Activated CD4-positive, alpha-beta memory T cell treated with anti-CD3 and anti-CD28 coated beads, Interleukin-2, amount 10 ng/mL, durations not matched to agents 7 days and 5 days (primary cell): ENCODE data around the gene MRPS31. TPM values are rescaled to one million over a fixed set of nuclear protein-coding genes. Genes with fewer than 3 reads are reported as not detected.
"Not testable (repeated sequence)": the region's sequence is repeated elsewhere in the genome, so short reads cannot be mapped to it uniquely, and the experiment has no call there.

Experiments used
- CTCF ChIA-PET: fragments of 350-600 bp; sonication (Branson Sonifier 250); formaldehyde crosslinking; loops from one replicate; lab custom pipeline; 2021; ENCODE audit warnings: antibody characterized with exemption, inconsistent platforms; lab: Charles Lee
- POLR2A ChIA-PET: fragments of 350-600 bp; sonication (Branson Sonifier 250); formaldehyde crosslinking; loops from one replicate; lab custom pipeline; 2021; ENCODE audit warnings: antibody characterized with exemption; lab: Charles Lee
- DNase-seq: peaks from one replicate; pipeline ENCODE4 v3.0.0-alpha.2; 2020
- H3K27ac Mint-ChIP-seq: one replicate; pipeline ENCODE4 v1.8.0; 2021; ENCODE audit warnings: mild to moderate bottlenecking, mixed read lengths
- H3K27me3 Mint-ChIP-seq: one replicate; pipeline ENCODE4 v1.8.0; 2021; ENCODE audit warnings: mixed read lengths
- H3K36me3 Mint-ChIP-seq: one replicate; pipeline ENCODE4 v1.8.0; 2021; ENCODE audit warnings: low read depth, mixed read lengths
- H3K4me1 Mint-ChIP-seq: one replicate; pipeline ENCODE4 v1.8.0; 2021; ENCODE audit warnings: mixed read lengths
- H3K4me3 Mint-ChIP-seq: one replicate; pipeline ENCODE4 v1.8.0; 2021; ENCODE audit warnings: mild to moderate bottlenecking, mixed read lengths
- H3K9me3 Mint-ChIP-seq: one replicate; pipeline ENCODE4 v1.8.0; 2021; ENCODE audit warnings: mixed read lengths
- total RNA-seq, 2 experiments: library from RNA; stranded (reverse); gene quantifications; one replicate each; pipeline ENCODE4 v1.2.3, GENCODE V29; 2021

MRPS31 gene
- total RNA-seq, 2 experiments from 2014 or later = 31.5 to 34.0 TPM

GRCh38 chr13:40772765-40773473 is 1.9 kb upstream of the MRPS31 start:
- H3K4me1 Mint-ChIP-seq = peaks cover 56% of the 10 kb centered on the region
- H3K36me3 Mint-ChIP-seq = peaks cover 10% of the 10 kb centered on the region
- no peaks in the 10 kb centered on the region for H3K27me3 Mint-ChIP-seq
- no peak overlapping the region for H3K4me3 Mint-ChIP-seq
- no peaks in the 10 kb centered on the region for H3K9me3 Mint-ChIP-seq
- no peak for DNase-seq
- POLR2A ChIA-PET = interaction anchor here (0.9 kb wide), 1 partner anchor 16 kb away, joined by 3 read pairs; no protein-coding TSS in a partner anchor
- H3K27ac Mint-ChIP-seq = peak overlapping the region; percentile 54
- CTCF ChIA-PET = no interaction called here

GRCh38 chr13:40770609-40770933 is 419 bp downstream of the MRPS31 start:
- Mint-ChIP-seq H3K36me3 (peaks cover 13% of the 10 kb centered on the region), H3K4me1 (peaks cover 43% of the 10 kb centered on the region), H3K27ac (peak overlapping the region; percentile 94), H3K27me3 (no peaks in the 10 kb centered on the region), H3K4me3 (peak overlapping the region; percentile 94), H3K9me3 (no peaks in the 10 kb centered on the region)
- CTCF ChIA-PET = interaction anchor here (0.5 to 0.8 kb wide), 2 partner anchors 151 to 737 kb away, joined by 3 read pairs; no protein-coding TSS in a partner anchor
- DNase-seq = no peak
- POLR2A ChIA-PET = interaction anchor here (0.6 to 1.9 kb wide), 7 partner anchors 17 to 248 kb away, joined by 3 to 12 read pairs (median 4); partner anchors contain the start of genes ELF1 and SLC25A15

GRCh38 chr13:40769970-40770369 is 1.0 kb downstream of the MRPS31 start:
- no peaks in the 10 kb centered on the region for H3K9me3 Mint-ChIP-seq
- peaks cover 14% of the 10 kb centered on the region for H3K36me3 Mint-ChIP-seq
- ChIA-PET POLR2A (interaction anchor here (0.6 to 1.9 kb wide), 7 partner anchors 16 to 249 kb away, joined by 3 to 12 read pairs (median 4); partner anchors contain the start of genes ELF1 and SLC25A15), CTCF (interaction anchor here (0.8 kb wide), 1 partner anchor 151 kb away, joined by 3 read pairs; no protein-coding TSS in a partner anchor)
- peaks cover 45% of the 10 kb centered on the region for H3K4me1 Mint-ChIP-seq
- H3K27me3 Mint-ChIP-seq = no peaks in the 10 kb centered on the region
- H3K4me3 Mint-ChIP-seq = peak overlapping the region; percentile 94
- peak overlapping the region; percentile 94 for H3K27ac Mint-ChIP-seq
- DNase-seq = no peak

- Mint-ChIP-seq H3K9me3 (no peaks in the 10 kb centered on the region), H3K36me3 (peaks cover 36% of the 10 kb centered on the region), H3K27ac (no peak overlapping the region), H3K4me3 (no peak overlapping the region), H3K4me1 (peaks cover 46% of the 10 kb centered on the region), H3K27me3 (no peaks in the 10 kb centered on the region)
- POLR2A ChIA-PET = interaction anchor here (1.0 to 1.9 kb wide), 2 partner anchors 11 to 24 kb away, joined by 3 to 4 read pairs; partner anchors contain the start of gene SLC25A15
- CTCF ChIA-PET = interaction anchor here (1.2 kb wide), 1 partner anchor 11 kb away, joined by 5 read pairs; no protein-coding TSS in a partner anchor
- DNase-seq = no peak
Observed at GRCh38 chr13:40765602-40766001, 5.4 kb downstream of the MRPS31 start.

- Mint-ChIP-seq H3K27ac (no peak overlapping the region), H3K27me3 (no peaks in the 10 kb centered on the region), H3K4me3 (no peak overlapping the region), H3K36me3 (peaks cover 37% of the 10 kb centered on the region), H3K9me3 (no peaks in the 10 kb centered on the region), H3K4me1 (peaks cover 38% of the 10 kb centered on the region)
- ChIA-PET POLR2A (interaction anchor here (1.0 to 1.9 kb wide), 2 partner anchors 11 to 25 kb away, joined by 3 to 4 read pairs; partner anchors contain the start of gene SLC25A15), CTCF (interaction anchor here (1.2 to 1.4 kb wide), 2 partner anchors 12 to 13 kb away, joined by 5 read pairs; no protein-coding TSS in a partner anchor)
- DNase-seq = no peak
Observed at GRCh38 chr13:40764587-40765403, 6.2 kb downstream of the MRPS31 start.

- Mint-ChIP-seq H3K27ac (no peak overlapping the region), H3K36me3 (peaks cover 43% of the 10 kb centered on the region), H3K4me1 (peaks cover 33% of the 10 kb centered on the region), H3K27me3 (no peaks in the 10 kb centered on the region), H3K9me3 (no peaks in the 10 kb centered on the region), H3K4me3 (no peak overlapping the region)
- DNase-seq = no peak
- ChIA-PET CTCF (no interaction called here), POLR2A (no interaction called here)
Observed at GRCh38 chr13:40762849-40763248, 8.1 kb downstream of the MRPS31 start.

- Mint-ChIP-seq H3K4me1 (peaks cover 16% of the 10 kb centered on the region), H3K27me3 (no peaks in the 10 kb centered on the region), H3K9me3 (no peaks in the 10 kb centered on the region), H3K36me3 (peaks cover 52% of the 10 kb centered on the region), H3K4me3 (no peak overlapping the region), H3K27ac (no peak overlapping the region)
- POLR2A ChIA-PET = no interaction called here
- CTCF ChIA-PET = no interaction called here
- no peak for DNase-seq
Observed at GRCh38 chr13:40758811-40759210, 12.2 kb downstream of the MRPS31 start.

GRCh38 chr13:40756042-40756441 is 14.9 kb downstream of the MRPS31 start:
- peaks cover 62% of the 10 kb centered on the region for H3K36me3 Mint-ChIP-seq
- CTCF ChIA-PET = no interaction called here
- H3K27ac Mint-ChIP-seq = no peak overlapping the region

GRCh38 chr13:40755082-40755700 is 15.8 kb downstream of the MRPS31 start:
- Mint-ChIP-seq H3K27ac (no peak overlapping the region), H3K36me3 (peaks cover 61% of the 10 kb centered on the region), H3K9me3 (no peaks in the 10 kb centered on the region), H3K4me1 (peaks cover 6% of the 10 kb centered on the region), H3K27me3 (no peaks in the 10 kb centered on the region), H3K4me3 (no peak overlapping the region)
- DNase-seq = no peak
- ChIA-PET CTCF (no interaction called here), POLR2A (no interaction called here)

More at GRCh38 chr13:40756042-40756441, 14.9 kb downstream of the MRPS31 start:
- H3K4me1 Mint-ChIP-seq = peaks cover 6% of the 10 kb centered on the region
- no peak for DNase-seq
- H3K4me3 Mint-ChIP-seq = no peak overlapping the region
- POLR2A ChIA-PET = no interaction called here
- H3K27me3 Mint-ChIP-seq = no peaks in the 10 kb centered on the region
- no peaks in the 10 kb centered on the region for H3K9me3 Mint-ChIP-seq

GRCh38 chr13:40749327-40749726 is 21.7 kb downstream of the MRPS31 start:
- no peaks in the 10 kb centered on the region for H3K27me3 Mint-ChIP-seq
- POLR2A ChIA-PET = interaction anchor here (1.3 kb wide), 1 partner anchor 28 kb away, joined by 3 read pairs; no protein-coding TSS in a partner anchor
- CTCF ChIA-PET = interaction anchor here (1.3 kb wide), 1 partner anchor 48 kb away, joined by 3 read pairs; no protein-coding TSS in a partner anchor
- H3K4me3 Mint-ChIP-seq = no peak overlapping the region
- DNase-seq = no peak
- H3K9me3 Mint-ChIP-seq = no peaks in the 10 kb centered on the region
- peaks cover 38% of the 10 kb centered on the region for H3K36me3 Mint-ChIP-seq
- H3K27ac Mint-ChIP-seq = no peak overlapping the region
- peaks cover 3% of the 10 kb centered on the region for H3K4me1 Mint-ChIP-seq

GRCh38 chr13:40735232-40735548 is 35.8 kb downstream of the MRPS31 start:
- H3K4me1 Mint-ChIP-seq, H3K4me3 Mint-ChIP-seq, DNase-seq, POLR2A ChIA-PET, CTCF ChIA-PET, H3K27ac Mint-ChIP-seq, H3K9me3 Mint-ChIP-seq, H3K27me3 Mint-ChIP-seq: not testable (repeated sequence)
- peaks cover 32% of the 10 kb centered on the region for H3K36me3 Mint-ChIP-seq

- H3K4me3 Mint-ChIP-seq, H3K9me3 Mint-ChIP-seq, DNase-seq, CTCF ChIA-PET, H3K27ac Mint-ChIP-seq, POLR2A ChIA-PET, H3K27me3 Mint-ChIP-seq, H3K4me1 Mint-ChIP-seq: not testable (repeated sequence)
- peaks cover 34% of the 10 kb centered on the region for H3K36me3 Mint-ChIP-seq
Observed at GRCh38 chr13:40734536-40735231, 36.3 kb downstream of the MRPS31 start.
